GM12892 (cell line): ENCODE data around the gene TMEM192.
"Not testable (repeated sequence)": the region's sequence is repeated elsewhere in the genome, so short reads cannot be mapped to it uniquely, and the experiment has no call there.

Experiments
- DNase-seq: peaks from one replicate; pipeline ENCODE4 v3.0.0; 2011; ENCODE audit not compliant: insufficient read length
- FAIRE-seq: peaks from 2 replicates; lab custom pipeline; 2011; peaks lifted over from hg19 to GRCh38; lab: Jason Lieb, UNC
- POLR2A ChIP-seq: IDR thresholded peaks from 2 replicates; pipeline ENCODE4 v1.6.1; 2011; ENCODE audit warnings: low read depth, low read length, control low read depth
- POLR2AphosphoS5 ChIP-seq: IDR thresholded peaks from 2 replicates; pipeline ENCODE4 v1.6.1; 2011; ENCODE audit warnings: low read depth, low read length, control low read depth
- TAF1 ChIP-seq: IDR thresholded peaks from 2 replicates; pipeline ENCODE4 v1.6.1; 2011; ENCODE audit warnings: low read depth, mild to moderate bottlenecking, control low read depth, low read length, borderline replicate concordance

Gene TMEM192

DNA sequence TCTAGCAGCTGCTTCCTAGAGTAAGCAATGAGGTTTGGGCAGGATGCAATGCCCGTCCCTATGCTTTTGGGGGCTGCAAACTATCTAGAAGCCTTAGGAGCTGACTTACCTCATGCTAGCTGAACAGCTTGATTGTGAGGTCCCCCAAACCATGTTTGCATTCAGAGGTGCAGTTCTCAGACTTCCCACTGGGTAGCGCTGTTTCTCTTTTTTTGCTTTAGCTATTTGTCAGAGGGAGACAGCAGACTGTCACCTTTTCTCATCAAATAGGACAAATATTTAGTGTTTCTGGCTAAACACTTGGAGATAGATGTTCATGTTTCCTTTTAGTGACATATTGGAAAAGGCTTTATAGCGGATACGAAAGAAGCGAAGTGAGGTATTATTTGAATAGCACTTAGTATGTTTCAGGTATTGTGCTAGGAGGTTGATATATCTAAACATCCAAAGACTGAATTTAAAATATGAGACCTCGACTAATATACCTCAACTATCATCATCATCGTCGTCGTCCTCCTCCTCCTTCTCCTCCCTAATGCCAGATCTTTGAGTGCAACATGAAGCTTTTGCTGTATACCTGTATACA, 18.7 kb upstream of the TMEM192 start:
- no peak for TF ChIP-seq POLR2A
- TF ChIP-seq TAF1 = no peak
- TF ChIP-seq POLR2AphosphoS5 = no peak
- no peak for DNase-seq
- FAIRE-seq = no peak

GRCh38 chr4:165129924-165130323, 17.3 kb upstream of the TMEM192 start:
- TF ChIP-seq POLR2A (no peak), TAF1 (no peak), POLR2AphosphoS5 (no peak)
- DNase-seq (no peak), FAIRE-seq (no peak)

GRCh38 chr4:165125869-165126499, 13.3 kb upstream of the TMEM192 start:
- not testable (repeated sequence) for FAIRE-seq, DNase-seq

- no peak for FAIRE-seq
- TF ChIP-seq POLR2A (no peak), POLR2AphosphoS5 (no peak), TAF1 (no peak)
- no peak for DNase-seq
Measured at GRCh38 chr4:165124488-165124887, 11.8 kb upstream of the TMEM192 start.

DNA sequence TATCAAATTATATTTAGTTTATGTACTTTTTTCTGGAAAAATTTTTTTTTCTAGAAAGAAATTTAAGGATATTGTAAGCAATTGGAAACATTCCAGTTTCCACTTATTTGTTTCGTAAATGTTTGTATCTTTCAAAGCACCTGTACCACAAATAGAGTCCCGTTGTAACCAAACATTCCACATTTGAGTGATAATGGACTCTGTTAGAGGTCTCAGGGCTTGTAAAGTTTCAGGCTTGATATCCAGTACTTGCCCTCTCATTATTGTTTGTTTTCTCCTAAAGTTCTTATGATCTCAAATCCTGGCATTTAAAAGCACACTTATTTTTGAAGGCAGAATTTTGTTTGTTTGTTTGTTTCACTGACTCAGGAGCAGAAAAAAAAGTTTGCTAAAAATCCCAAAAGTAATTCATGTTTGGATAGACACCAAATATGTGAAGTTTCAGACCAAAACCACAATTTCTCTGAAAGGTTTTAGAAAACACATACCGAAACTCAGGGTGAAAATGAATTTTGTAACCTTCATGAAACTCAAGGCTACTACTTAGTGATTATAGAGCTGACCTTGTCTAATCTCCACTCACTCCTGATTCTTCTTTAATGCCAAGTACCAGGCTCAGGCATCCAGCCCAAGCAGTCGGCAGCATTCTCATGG, 5.7 kb upstream of the TMEM192 start:
- TF ChIP-seq POLR2AphosphoS5 (no peak), POLR2A (no peak)
- DNase-seq (no peak), FAIRE-seq (peak; percentile 86)

- TF ChIP-seq POLR2A (no peak), POLR2AphosphoS5 (no peak), TAF1 (no peak)
- DNase-seq (no peak), FAIRE-seq (no peak)
Measured at GRCh38 chr4:165115301-165115700, 2.6 kb upstream of the TMEM192 start.

GRCh38 chr4:165111906-165112367, 723 bp downstream of the TMEM192 start:
- TF ChIP-seq POLR2AphosphoS5 = no peak
- TF ChIP-seq TAF1 = no peak
- TF ChIP-seq POLR2A = no peak
- no peak for FAIRE-seq
- no peak for DNase-seq

GRCh38 chr4:165106518-165106917, 6.1 kb downstream of the TMEM192 start:
- TF ChIP-seq POLR2A (no peak), POLR2AphosphoS5 (no peak), TAF1 (no peak)
- FAIRE-seq (no peak), DNase-seq (no peak)

DNA sequence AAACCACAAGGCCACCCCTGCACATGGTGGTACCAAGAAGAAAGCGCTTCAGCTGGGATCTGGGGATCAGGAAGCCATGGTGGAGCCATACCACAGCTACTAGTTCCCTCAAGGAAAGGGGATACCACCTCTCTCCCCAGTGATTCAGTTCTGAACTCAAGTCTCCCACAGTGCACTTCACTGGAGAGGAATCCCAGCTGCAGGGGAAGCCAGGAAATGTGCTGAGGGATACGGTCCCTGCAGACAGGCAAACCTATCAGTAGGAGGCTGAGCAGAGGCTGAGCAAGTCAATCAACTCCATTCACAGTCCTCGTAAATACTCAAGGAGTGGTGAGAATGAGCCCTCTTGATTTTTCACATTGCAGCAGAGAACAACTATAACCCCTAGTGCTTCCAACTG, 11.0 kb downstream of the TMEM192 start:
- TF ChIP-seq TAF1 = no peak
- no peak for FAIRE-seq

DNA sequence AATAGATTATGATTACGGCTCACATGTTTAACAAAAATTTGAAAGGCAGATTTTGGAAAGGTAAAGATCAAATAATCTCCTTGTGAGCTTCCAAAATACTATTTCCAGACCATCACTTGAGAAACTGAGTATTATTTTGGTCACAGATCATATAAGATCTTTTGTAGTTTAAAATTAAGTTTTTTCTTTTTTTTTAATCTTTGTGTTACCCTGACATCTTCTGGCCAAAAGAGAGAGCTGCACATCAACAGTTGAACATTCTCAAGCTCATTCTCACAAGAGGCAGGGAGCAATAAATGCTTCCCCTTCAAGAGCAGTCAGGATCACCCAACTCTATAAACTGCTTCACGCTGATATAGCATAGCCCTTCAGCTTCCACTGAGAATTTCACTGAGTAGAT, 15.9 kb downstream of the TMEM192 start:
- FAIRE-seq = no peak
- DNase-seq = no peak
- no peak for TF ChIP-seq POLR2A
- no peak for TF ChIP-seq TAF1
- no peak for TF ChIP-seq POLR2AphosphoS5

More for the DNA sequence above, 11.0 kb downstream of the TMEM192 start:
- no peak for DNase-seq

DNA sequence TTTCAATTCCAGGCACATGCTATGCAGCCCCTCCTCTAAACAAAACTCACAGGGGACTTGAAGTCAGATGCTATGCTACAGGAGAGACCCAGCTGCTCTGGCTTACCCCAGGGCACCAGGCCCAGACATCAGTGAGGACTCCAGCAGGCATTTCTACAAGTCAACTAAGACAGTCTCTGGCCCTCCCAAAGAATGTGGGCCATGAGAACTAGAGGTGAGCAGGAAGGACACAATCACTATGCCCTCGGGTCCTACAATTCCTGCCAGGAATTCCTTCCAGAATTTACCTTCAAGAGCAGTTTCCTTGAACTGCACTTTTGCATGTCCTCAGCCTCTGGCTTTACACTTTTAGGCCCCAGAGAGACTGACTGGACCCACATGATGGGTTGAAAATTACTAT, 17.4 kb downstream of the TMEM192 start:
- DNase-seq (no peak), FAIRE-seq (no peak)
- TF ChIP-seq POLR2AphosphoS5 (no peak), POLR2A (no peak), TAF1 (no peak)

- FAIRE-seq (no peak), DNase-seq (no peak)
- TF ChIP-seq TAF1 = no peak
- TF ChIP-seq POLR2AphosphoS5 = no peak
- TF ChIP-seq POLR2A = no peak
Measured at GRCh38 chr4:165094873-165095272, 17.8 kb downstream of the TMEM192 start.

GRCh38 chr4:165092187-165092586, 20.5 kb downstream of the TMEM192 start:
- not testable (repeated sequence) for FAIRE-seq

More at GRCh38 chr4:165092187-165092586, 20.5 kb downstream of the TMEM192 start:
- not testable (repeated sequence) for DNase-seq
